ENCODE results near the gene MYH10.
"Not testable (repeated sequence)": the region's sequence is repeated elsewhere in the genome, so short reads cannot be mapped to it uniquely, and the experiment has no call there.

The MYH10 gene

DNA sequence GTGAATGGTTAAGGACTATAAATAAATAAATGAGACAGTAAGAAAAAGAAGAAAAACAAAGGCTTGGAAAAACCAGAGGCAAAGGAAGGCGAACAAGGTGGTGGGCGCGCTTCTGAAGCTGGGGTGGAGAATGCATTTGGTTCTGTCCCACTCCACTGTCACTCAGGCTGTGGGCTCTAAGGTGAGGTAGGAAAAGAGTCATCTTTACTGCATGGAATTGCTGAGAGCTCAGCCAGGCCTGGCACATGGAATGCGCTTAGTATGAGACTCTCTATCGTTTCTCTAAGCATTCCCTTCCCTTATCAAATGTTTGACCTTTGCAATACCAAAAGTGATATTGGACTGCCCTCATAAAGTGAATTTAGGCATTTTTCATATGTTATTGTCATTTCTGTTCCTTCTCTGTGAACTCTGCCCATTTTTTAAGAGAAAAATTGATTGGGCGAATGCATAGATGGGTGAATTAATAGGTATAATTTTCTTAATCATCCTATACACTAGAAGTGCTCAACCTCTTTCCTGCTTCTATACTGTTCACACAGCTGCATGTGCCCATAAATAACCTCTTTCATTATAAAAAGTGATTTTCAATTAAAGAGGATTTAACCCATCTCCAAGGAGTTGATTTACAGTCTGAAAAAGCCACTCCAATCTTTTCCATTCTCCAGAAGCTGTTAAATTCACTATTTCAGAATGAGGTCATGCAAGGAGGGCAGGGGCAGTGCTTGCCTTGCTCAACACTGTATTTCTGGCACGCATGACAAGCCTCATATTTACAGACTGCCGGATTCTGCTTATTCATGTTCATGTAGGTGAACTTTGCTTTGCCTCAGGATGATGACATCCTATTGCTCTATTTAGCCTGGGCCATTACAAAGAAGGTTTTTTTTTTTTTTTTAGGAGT is 87.7 kb downstream of the MYH10 start:
- DNase-seq = no peak

- DNase-seq = not testable (repeated sequence)
Observed at GRCh38 chr17:8539976-8540375, 90.5 kb downstream of the MYH10 start.

- no peak for DNase-seq
Observed at GRCh38 chr17:8537734-8538133, 92.8 kb downstream of the MYH10 start.

DNA sequence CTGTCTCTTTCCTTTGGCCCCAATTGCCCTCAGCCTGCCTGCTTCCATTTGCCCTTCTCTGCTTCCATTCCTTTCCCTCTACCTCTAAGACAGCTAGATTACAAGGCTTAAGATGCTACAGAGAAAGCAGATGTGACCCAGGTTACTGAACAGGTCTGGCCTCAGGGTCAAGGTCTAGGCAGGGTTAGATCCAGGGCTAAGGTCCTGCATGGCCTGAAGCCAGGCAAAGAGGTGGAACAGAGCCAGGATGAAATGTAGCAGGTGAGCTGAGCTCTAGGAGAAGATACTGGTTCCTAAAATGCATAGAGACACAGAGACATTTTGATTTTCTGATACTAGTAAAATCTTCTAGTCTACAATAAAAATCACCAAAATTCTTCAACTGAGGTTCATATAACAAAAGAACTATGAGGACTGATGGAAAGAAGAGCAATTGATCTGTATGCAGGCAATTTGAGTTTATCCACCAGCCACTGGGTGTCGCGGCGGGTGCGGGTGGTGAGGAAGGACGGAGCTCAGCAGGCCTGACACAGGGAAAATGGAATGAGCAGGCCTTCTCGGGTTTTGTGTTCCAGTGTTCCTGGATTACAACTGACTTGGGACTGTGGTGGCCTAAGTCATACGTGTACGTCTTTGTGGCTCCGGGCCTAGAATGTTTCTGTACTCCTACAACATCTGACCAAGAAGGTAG is 95.9 kb downstream of the MYH10 start:
- DNase-seq = no peak

- no peak for DNase-seq
Observed at GRCh38 chr17:8532021-8532420, 98.5 kb downstream of the MYH10 start.

DNA sequence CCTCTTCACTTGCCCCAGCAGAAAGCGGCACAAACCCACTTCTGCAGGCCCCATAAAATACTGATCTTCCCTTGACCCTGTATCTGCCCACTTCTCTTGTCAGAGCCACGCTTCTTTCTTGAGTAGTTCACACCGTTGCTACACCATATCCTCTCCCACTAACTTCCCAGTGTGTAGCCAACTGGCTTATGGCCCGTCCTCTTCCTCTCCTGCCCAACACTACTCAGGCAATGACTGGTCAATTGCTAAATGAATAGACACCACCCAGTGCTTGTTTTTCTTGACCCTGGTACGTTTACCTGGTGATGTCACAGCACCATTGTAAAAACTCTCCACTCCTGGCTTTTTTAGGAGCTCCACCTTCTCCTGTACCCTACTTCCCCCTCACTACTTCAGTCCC is 107.9 kb downstream of the MYH10 start:
- no peak for DNase-seq

DNA sequence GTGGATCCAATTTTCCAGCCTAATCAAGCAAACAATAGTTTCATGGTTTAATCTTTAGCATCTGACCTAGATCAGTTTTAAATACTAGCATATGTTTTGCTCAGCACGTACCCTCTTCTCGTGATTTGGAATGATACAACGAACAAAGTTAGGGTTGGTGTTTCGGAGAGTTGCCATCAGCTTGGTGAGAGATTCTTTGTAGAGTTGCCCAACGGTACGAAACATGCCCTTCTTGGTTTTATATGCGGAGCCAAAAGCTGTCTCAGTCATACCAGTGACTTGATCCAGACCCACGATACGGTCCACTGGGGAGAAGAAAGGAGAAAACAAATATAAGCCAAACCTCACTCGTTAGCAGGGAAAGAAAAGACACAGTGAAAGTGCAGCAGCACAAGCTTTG is 109.5 kb downstream of the MYH10 start:
- DNase-seq = no peak

DNA sequence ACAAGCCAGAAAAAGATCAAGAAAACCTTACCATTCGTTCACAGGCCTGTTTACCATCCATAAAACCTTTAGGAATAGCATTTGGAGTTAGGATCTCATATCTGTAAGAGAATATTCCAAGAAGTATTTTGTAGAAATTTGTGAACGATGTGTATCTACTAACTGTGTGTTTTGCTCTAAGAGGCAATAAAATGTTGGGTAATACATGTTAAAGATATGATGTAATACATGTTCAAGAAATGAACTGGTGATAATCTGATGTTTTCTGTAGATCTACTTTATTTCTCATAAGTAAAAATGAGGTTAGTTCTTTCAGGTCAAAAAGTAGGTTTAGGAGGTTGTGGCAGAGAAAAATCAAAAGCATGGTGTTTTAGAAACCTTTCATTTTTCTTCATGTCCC is 111.7 kb downstream of the MYH10 start:
- no peak for DNase-seq

DNA sequence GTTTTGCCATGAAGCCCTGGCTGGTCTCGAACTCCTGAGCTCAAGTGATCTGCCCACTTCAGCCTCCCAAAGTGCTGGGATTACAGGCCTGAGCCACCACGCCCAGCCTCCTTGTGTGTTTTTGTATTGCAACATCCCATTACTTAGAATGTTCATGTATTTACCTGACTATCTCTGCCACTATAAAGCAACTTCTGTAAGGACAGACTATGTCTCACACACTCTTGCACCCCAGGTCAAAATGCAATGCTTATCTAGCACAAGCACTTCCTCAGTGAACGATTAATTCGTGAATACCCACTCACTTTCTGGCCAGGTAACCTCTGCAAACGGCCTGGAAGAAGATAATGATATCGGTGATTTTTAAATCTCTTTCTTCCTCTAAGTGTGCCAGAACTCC is 112.2 kb downstream of the MYH10 start:
- DNase-seq = no peak

DNA sequence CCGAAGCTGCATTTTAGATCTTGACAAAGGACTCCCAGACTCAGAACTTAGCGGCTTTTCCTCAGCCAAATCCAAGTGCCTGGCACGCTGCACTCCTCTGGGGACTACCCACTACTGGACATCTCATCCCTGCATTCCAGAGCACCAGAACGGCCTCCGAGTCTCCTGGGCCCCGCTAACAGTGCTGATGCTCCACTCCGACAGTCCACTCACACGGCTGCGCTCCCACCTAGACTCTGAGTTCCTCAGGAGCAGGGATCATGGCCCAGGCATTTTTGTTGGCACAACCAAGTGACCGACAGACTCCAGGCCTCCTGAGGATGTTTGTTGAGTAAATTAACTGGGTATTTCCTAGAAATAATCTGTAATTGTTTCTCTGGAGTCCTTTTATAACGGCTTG is 115.7 kb downstream of the MYH10 start:
- no peak for DNase-seq

DNA sequence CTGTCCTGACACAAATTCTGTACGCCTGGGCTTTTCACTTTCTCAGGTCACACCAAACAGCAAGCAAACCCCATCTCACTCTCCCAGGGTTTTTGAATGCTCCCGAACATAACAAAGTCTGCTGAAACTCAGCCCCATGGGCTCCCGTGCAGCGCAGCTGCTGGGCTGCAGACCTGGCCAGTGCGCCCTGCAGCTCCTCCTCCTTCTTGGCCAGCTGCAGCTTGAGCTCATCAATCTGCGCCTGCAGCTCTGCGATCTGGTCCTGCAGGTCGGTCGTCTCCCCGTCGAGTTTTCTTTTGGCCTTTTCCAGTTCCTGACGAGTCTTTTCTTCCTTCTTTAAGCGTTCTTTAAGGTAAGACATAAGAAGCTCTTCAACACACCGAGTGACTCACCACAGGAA is 124.4 kb downstream of the MYH10 start:
- no peak for DNase-seq

DNA sequence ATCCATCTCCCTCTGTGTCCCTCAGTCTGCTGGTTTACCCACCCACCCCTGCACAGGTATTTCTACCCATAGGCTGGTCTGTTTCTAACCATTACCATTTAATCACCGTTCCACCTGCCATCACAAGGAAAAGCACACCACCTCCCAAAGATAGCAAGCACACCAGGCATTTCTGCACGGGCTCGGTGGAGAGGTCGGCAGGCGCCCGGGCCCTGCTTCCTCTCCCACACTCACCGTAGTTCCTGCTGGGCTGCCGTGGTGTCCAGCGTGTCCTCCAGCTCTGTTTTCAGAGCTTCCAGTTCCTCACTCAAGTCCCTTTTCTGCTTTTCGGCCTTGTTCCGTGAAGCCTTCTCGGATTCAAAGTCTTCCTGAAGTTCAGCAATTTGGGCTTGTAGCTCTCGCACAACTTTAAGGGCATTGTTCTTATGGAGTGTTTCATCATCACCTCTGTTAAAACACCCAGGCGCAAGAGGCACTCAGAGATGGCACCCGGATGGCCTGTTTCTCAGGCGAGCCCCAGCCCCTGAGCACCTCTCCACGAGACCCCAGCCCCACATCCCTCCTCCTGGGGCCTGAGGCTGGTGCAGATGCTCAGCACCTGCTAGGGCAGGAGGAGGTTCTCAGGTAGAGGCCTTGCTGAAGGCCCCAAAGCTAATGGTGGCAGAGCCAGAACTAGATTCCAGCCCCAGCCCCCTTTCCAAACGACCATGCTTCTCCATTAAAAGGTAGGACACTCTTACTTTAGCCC is 125.9 kb downstream of the MYH10 start:
- DNase-seq = no peak

DNA sequence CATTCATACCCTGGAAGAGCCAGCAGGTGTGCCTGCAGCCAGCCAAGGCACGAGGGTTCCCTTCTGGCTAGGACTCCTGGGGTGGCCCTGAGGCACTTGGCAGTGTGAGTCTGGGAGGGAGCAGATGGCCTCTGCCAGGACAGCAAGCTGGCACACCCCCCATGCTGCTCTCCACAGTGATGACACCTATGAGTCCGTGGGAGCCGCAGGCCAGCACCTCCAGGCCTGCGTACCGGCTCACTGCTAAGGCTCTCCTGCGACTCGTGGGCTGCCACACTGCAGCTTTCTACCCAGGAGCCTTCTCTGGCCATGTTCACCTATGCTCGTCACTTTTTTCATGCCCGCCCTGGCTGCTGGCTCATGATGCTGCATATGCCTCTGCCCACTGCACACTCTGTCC is 126.7 kb downstream of the MYH10 start:
- DNase-seq = no peak

GRCh38 chr17:8503368-8503767 is 127.2 kb downstream of the MYH10 start:
- DNase-seq = no peak

DNA sequence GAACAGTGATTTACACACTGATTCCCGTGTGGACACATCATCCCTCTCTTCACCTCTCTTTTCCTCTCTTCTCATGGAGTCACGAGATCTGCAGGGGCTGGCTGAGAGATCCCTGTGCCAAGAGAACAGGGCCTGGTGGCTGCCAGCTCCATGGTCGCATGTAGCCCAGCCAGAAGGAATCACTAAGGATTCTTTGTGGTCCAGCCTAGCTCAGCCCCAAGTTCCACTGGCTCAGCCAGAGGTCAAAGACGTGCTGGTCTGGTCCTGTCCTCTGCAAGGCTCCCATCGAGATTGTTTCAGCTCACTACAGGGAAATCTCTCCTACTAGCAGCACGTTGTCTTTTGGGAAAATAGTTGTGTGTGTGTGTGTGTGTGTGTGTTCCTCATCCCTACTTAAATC is 128.4 kb downstream of the MYH10 start:
- no peak for DNase-seq

DNA sequence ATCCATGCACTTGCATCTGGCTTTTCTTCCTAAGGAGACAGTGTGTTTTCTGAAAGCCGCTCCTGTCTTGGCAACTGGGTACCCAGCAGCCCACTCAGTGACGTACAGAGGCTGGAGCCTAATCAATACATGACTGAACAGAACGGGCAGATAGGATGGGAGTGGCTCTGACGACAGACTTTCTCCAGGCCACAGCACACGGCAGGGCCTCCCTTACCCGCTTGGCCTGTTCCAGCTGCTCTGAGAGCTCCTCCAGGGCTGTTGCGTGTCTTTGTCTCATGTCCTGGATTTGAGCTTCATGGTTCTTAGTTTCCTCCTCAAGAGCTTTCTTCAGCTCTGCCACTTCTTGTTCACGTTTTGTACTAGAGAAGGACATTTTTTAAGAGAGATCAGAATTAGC is 129.9 kb downstream of the MYH10 start:
- DNase-seq = no peak

DNA sequence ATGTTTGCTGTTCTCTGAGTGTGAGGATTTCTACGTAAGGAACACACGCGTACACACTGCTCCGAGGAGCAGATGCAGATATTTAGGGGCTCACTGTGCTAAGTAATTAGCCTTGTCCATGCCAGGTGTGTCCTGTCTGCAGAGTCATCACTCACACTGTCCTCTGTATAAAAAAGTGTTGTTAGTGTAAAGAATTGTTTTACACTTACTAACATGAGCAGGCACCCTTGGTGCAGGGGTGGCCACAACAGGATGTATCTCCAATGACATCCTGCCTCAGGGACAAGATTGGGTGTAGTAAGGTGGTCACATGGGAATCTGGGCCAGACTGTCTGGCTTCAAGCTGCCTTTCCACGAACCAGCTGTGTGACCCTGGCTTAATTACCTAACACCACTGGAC is 130.9 kb downstream of the MYH10 start:
- DNase-seq = no peak

DNA sequence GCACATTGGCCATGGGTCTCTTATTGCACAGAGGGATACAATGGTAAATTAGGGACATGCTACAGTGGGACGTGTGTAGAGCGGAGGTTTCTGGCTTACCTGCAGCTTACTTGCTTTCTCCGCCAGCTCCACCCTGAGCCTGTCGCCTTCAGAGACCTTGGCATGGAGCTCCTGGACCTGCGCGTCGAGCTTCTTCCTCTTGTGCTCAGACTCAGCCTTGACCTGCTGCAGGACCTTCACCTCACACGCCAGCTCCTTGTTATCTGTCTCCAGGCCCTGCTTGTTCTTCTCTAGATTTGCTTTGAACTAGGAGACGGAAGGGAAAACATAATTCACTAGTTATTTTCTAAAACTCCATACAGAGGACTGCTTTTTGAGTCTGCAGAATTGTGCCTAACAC is 131.4 kb downstream of the MYH10 start:
- no peak for DNase-seq

DNA sequence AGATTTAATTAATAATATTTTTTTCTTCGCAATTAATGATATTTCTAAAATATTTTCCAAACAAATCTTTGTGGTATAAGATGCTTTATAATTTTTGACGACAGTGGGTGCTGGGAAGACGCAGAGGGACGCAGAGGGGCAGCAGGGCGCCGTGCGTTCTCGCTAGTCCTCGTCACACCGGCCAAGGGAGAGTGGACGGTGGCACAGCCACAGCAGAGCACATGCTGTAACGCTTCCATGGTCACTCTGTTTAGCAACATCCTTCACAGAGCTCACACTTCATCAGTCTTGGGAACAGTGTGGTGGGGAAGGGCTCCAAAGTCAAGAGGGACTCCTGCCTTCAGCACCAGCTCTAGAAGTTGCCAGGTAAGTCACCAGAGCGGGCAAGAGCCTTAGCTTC is 134.4 kb downstream of the MYH10 start:
- DNase-seq = no peak

DNA sequence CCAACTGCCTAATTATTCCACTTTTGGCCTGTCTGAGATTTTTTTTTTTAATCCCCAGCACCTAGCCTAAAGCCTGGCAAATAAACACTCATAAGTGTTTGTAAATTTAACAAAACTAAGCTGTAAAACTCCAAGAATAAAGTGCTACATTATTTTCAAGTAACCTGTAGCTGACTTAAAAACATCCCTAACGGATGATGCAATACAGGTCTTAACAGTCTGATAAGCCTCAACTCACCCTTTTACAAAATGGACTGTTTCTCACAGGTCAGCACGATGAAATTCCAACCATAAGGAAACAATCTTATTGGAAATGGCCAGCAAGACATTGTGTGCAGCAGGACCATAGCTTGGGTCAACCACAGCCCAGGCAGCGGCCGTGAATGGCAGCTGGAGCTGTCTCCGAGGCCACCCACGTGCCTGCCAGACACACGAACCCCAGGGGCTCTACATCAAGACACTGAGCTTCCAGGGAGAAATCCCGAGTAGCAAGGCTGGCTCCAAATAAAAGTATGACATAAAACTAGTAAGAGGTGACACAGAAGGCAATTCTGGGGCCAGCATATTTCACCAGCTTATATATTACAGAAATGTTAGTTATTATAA is 135.9 kb downstream of the MYH10 start:
- DNase-seq = no peak

GRCh38 chr17:8494021-8494420 is 136.5 kb downstream of the MYH10 start:
- no peak for DNase-seq

DNA sequence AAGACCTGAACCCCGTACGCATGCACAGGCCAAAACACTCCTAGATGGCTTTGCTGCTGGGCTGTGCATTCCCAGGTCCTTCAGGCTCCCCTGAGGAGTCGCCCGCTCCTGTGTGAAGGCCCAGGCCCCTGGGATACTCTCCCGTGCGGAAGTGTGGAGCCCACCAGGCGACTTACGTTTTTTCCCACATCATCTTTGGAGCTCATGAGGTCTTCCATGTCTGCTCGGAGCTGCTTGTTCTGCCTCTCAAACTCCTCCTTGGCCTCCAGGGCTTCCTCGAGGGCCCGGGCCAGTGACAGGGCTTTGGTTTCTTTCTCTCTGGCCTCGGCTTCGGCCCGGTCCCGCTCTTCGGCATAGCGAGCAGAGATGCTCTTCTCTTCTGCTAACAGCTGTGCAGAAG is 138.4 kb downstream of the MYH10 start:
- no peak for DNase-seq

Data from CD4-positive, alpha-beta T cell treated with Interleukin-4 for 1 hour (primary cell).